ENCODE measurements around the gene FAM236C.
"Not testable (repeated sequence)": the region's sequence is repeated elsewhere in the genome, so short reads cannot be mapped to it uniquely, and the experiment has no call there.

Gene FAM236C

GRCh38 chrX:72912315-72912714, at the start of gene FAM236C:
TSS of gene FAM236C (plus strand) at chrX:72912615. CDS start at chrX:72912715, 100 bp downstream.
- FAIRE-seq, result not testable (repeated sequence)

GRCh38 chrX:72882898-72883297, 29.5 kb upstream of the FAM236C start:
- FAIRE-seq, result peak; percentile 36

GRCh38 chrX:72889740-72890139, 22.7 kb upstream of the FAM236C start:
- FAIRE-seq, result not testable (repeated sequence)

GRCh38 chrX:72916096-72916495, 3.7 kb downstream of the FAM236C start:
- not testable (repeated sequence) for FAIRE-seq

- not testable (repeated sequence) for FAIRE-seq
Measured at GRCh38 chrX:72932283-72932682, 19.9 kb downstream of the FAM236C start.

GRCh38 chrX:72936455-72936854, 24.0 kb downstream of the FAM236C start:
- FAIRE-seq, result peak; percentile 99

- not testable (repeated sequence) for FAIRE-seq
Measured at GRCh38 chrX:72936882-72937455, 24.6 kb downstream of the FAM236C start.

GRCh38 chrX:72937906-72938305, 25.5 kb downstream of the FAM236C start, which contains the start of gene FAM236A:
TSS of gene FAM236A (plus strand) at chrX:72938206. CDS start at chrX:72938263, 57 bp downstream.
- FAIRE-seq, result not testable (repeated sequence)

GRCh38 chrX:72942272-72942671, 29.9 kb downstream of the FAM236C start:
- not testable (repeated sequence) for FAIRE-seq

GRCh38 chrX:72943035-72943818, 30.8 kb downstream of the FAM236C start:
- FAIRE-seq, result peak; percentile 92

- peak; percentile 99 for FAIRE-seq
Measured at GRCh38 chrX:72943819-72944169, 31.4 kb downstream of the FAM236C start, which contains the start of gene DMRTC1. TSS of gene DMRTC1 (minus strand) at chrX:72943837. CDS start at chrX:72875694, 68,143 bp downstream.

- not testable (repeated sequence) for FAIRE-seq
Measured at GRCh38 chrX:72959971-72960370, 47.6 kb downstream of the FAM236C start.

Measured in islet of Langerhans (tissue), 1 donor.